ENCODE data around the gene WDFY3. TPM values are rescaled to one million over a fixed set of nuclear protein-coding genes. Genes with fewer than 3 reads are reported as not detected.

Gene WDFY3
- total RNA-seq, 2 experiments from 2014 or later, result 0.09 to 0.38 TPM

- H3K4me3 Mint-ChIP-seq, result no peak overlapping the region
- no peak overlapping the region for H3K27ac Mint-ChIP-seq
- no peak for TF ChIP-seq CTCF (IDR thresholded peaks at IDR 0.05)
- CTCF ChIA-PET, result no interaction called here
- POLR2A ChIA-PET, result no interaction called here
- ATAC-seq (no peak), DNase-seq (no peak)
- H3K4me1 Mint-ChIP-seq (ENCODE audit: low read depth), result no peaks in the 10 kb centered on the region
- no peaks in the 10 kb centered on the region for H3K27me3 Mint-ChIP-seq
- no peaks in the 10 kb centered on the region for H3K9me3 Mint-ChIP-seq
- intact Hi-C loops (cut with micrococcal nuclease), result no loop called here
- no peaks in the 10 kb centered on the region for H3K36me3 Mint-ChIP-seq (ENCODE audit: low read depth)
Observed at GRCh38 chr4:84780719-84781118, 185.8 kb downstream of the WDFY3 start.

DNA sequence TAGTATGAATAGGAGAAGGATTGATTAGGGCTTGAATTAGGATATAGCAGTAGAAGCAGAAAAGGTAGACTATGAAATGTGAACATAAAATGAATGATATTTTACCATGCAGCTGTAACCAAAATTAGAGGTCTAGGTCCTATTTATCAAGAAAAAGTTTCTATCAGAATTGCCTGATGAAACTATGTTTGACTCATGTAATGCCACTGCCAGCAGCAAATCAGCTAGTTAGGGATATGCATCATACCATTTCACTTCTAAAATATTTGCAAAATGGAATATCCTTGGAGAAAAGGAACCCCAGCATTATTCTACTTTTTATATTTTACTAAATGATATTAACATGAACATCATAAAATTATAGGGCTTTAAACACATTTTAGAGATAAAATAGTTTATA is 188.4 kb downstream of the WDFY3 start:
- ATAC-seq, result no peak
- no peaks in the 10 kb centered on the region for H3K9me3 Mint-ChIP-seq
- POLR2A ChIA-PET, result no interaction called here
- TF ChIP-seq CTCF (IDR thresholded peaks at IDR 0.05), result no peak
- no peak overlapping the region for H3K27ac Mint-ChIP-seq
- intact Hi-C loops (cut with micrococcal nuclease), result no loop called here
- no peaks in the 10 kb centered on the region for H3K4me1 Mint-ChIP-seq (ENCODE audit: low read depth)
- DNase-seq, result no peak
- CTCF ChIA-PET, result no interaction called here
- no peaks in the 10 kb centered on the region for H3K36me3 Mint-ChIP-seq (ENCODE audit: low read depth)
- H3K27me3 Mint-ChIP-seq, result no peaks in the 10 kb centered on the region
- H3K4me3 Mint-ChIP-seq, result no peak overlapping the region

DNA sequence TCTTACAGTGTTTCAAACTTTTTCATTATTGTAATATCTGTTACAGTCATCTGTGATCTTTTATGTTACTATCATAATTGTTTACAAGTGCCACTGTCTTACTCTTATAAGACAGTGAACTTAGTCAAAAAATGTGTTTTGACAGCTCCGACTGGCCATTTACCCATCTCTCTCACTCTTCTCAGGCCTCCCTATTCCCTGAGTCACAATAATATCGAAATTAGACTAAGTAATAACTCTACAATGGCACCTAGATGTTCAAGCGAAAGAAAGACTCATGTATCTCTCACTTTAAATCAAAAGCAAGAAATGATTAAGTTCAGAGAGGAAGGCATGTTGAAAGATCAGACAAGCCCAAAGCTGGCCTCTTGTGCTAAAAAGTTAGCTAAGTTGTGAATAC is 199.3 kb downstream of the WDFY3 start:
- Mint-ChIP-seq H3K27me3 (no peaks in the 10 kb centered on the region), H3K27ac (no peak overlapping the region), H3K4me3 (no peak overlapping the region), H3K9me3 (no peaks in the 10 kb centered on the region), H3K36me3 (ENCODE audit: low read depth) (no peaks in the 10 kb centered on the region), H3K4me1 (ENCODE audit: low read depth) (no peaks in the 10 kb centered on the region)
- ChIA-PET POLR2A (no interaction called here), CTCF (interaction anchor here (1.7 kb wide), 1 partner anchor 10 kb away, joined by 6 read pairs; no protein-coding TSS in a partner anchor)
- ATAC-seq (no peak), DNase-seq (no peak)
- intact Hi-C loops (cut with micrococcal nuclease), result no loop called here
- TF ChIP-seq CTCF (IDR thresholded peaks at IDR 0.05), result no peak

- H3K36me3 Mint-ChIP-seq (ENCODE audit: low read depth), result no peaks in the 10 kb centered on the region
- CTCF ChIA-PET, result no interaction called here
- no peak overlapping the region for H3K4me3 Mint-ChIP-seq
- POLR2A ChIA-PET, result no interaction called here
- H3K4me1 Mint-ChIP-seq (ENCODE audit: low read depth), result no peaks in the 10 kb centered on the region
- no peaks in the 10 kb centered on the region for H3K9me3 Mint-ChIP-seq
- ATAC-seq (no peak), DNase-seq (no peak)
- H3K27me3 Mint-ChIP-seq, result no peaks in the 10 kb centered on the region
- no peak for TF ChIP-seq CTCF (IDR thresholded peaks at IDR 0.05)
- intact Hi-C loops (cut with micrococcal nuclease), result no loop called here
- no peak overlapping the region for H3K27ac Mint-ChIP-seq
Observed at GRCh38 chr4:84753321-84753972, 213.0 kb downstream of the WDFY3 start.

DNA sequence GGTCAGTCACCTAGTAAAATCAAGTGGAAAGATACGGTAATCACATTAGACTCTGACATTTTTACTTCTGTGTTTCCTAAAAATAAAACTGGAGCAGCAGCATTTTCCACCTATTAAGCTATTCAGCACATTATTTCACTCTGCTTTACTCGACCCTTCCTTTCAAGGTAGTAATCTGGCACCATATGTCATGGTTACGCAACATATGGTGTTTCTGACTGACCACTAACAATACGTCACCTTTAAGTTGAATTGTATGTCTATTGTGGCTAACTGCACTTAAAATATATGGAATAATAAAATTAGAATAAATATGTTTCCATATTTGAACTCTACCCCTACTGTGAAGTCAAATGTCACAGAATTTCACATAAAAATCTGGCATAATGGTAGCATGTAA is 214.8 kb downstream of the WDFY3 start:
- no peak for TF ChIP-seq CTCF (IDR thresholded peaks at IDR 0.05)
- no peaks in the 10 kb centered on the region for H3K4me1 Mint-ChIP-seq (ENCODE audit: low read depth)
- ATAC-seq (no peak), DNase-seq (no peak)
- POLR2A ChIA-PET, result no interaction called here
- H3K27ac Mint-ChIP-seq, result no peak overlapping the region
- H3K27me3 Mint-ChIP-seq, result no peaks in the 10 kb centered on the region
- intact Hi-C loops (cut with micrococcal nuclease), result loop anchor here (2.0 kb wide), 1 partner anchor 219 kb away; no protein-coding TSS in a partner anchor
- H3K36me3 Mint-ChIP-seq (ENCODE audit: low read depth), result no peaks in the 10 kb centered on the region
- CTCF ChIA-PET, result interaction anchor here (3.1 kb wide), 1 partner anchor 220 kb away, joined by 17 read pairs; no protein-coding TSS in a partner anchor
- H3K4me3 Mint-ChIP-seq, result no peak overlapping the region
- H3K9me3 Mint-ChIP-seq, result no peaks in the 10 kb centered on the region
